GM18526 (cell line): ENCODE data around the gene BMP4.

ENCODE experiments used
- POLR2A ChIP-seq: IDR thresholded peaks from 3 replicates; pipeline ENCODE4 v1.6.1; 2011; ENCODE audit not compliant: insufficient read length; ENCODE audit errors: extremely low read depth

BMP4 gene

GRCh38 chr14:53975444-53975843, 18.8 kb upstream of the BMP4 start:
- no peak for TF ChIP-seq POLR2A

- TF ChIP-seq POLR2A: no peak
Observed at GRCh38 chr14:53971521-53971920, 14.9 kb upstream of the BMP4 start.

GRCh38 chr14:53969326-53969725, 12.7 kb upstream of the BMP4 start:
- TF ChIP-seq POLR2A: no peak

GRCh38 chr14:53968726-53969125, 12.1 kb upstream of the BMP4 start:
- no peak for TF ChIP-seq POLR2A

GRCh38 chr14:53967606-53968005, 11.0 kb upstream of the BMP4 start:
- TF ChIP-seq POLR2A: no peak

GRCh38 chr14:53964249-53964648, 7.6 kb upstream of the BMP4 start:
- TF ChIP-seq POLR2A: no peak

- no peak for TF ChIP-seq POLR2A
Observed at GRCh38 chr14:53963320-53964227, 6.9 kb upstream of the BMP4 start.

GRCh38 chr14:53962953-53963319, 6.3 kb upstream of the BMP4 start:
- no peak for TF ChIP-seq POLR2A

- TF ChIP-seq POLR2A: no peak
Observed at GRCh38 chr14:53958628-53959027, 2.0 kb upstream of the BMP4 start.

- TF ChIP-seq POLR2A: no peak
Observed at GRCh38 chr14:53957739-53958138, 1.1 kb upstream of the BMP4 start.

GRCh38 chr14:53955671-53956426, 776 bp downstream of the BMP4 start:
- no peak for TF ChIP-seq POLR2A

GRCh38 chr14:53955229-53955556, 1.4 kb downstream of the BMP4 start:
- TF ChIP-seq POLR2A: no peak

- no peak for TF ChIP-seq POLR2A
Observed at GRCh38 chr14:53954551-53955228, 1.9 kb downstream of the BMP4 start.

- TF ChIP-seq POLR2A: no peak
Observed at GRCh38 chr14:53953828-53954550, 2.6 kb downstream of the BMP4 start.
